ENCODE results near the gene ZNF609. TPM values are rescaled to one million over a fixed set of nuclear protein-coding genes. Genes with fewer than 3 reads are reported as not detected.

The ZNF609 gene
- polyA plus RNA-seq, 1 donor from 2014 or later = 11.8 TPM

GRCh38 chr15:64651601-64652191 lies 191.3 kb downstream of the ZNF609 start:
- Histone ChIP-seq H3K27ac (ENCODE audit: low read length) (no peak overlapping the region), H3K9me3 (ENCODE audit: low read length) (no peaks in the 10 kb centered on the region), H2AFZ (ENCODE audit: low read depth, low read length) (no peak overlapping the region), H3K36me3 (ENCODE audit: insufficient read depth, low read length) (no peaks in the 10 kb centered on the region), H3K4me3 (ENCODE audit: low read length) (no peak overlapping the region), H3K9me2 (ENCODE audit: insufficient read depth, low read length) (no peaks in the 10 kb centered on the region), H3F3A (ENCODE audit: insufficient read depth, low read length, poor library complexity, severe bottlenecking) (no peaks in the 10 kb centered on the region), H3K9ac (ENCODE audit: low read length) (peak overlapping the region; percentile 1), H3K27me3 (ENCODE audit: insufficient read depth, low read depth, low read length) (no peaks in the 10 kb centered on the region), H3K79me2 (replicated peaks; ENCODE audit: insufficient read depth, low read length) (peaks cover 17% of the 10 kb centered on the region), H4K20me1 (ENCODE audit: insufficient read depth) (no peaks in the 10 kb centered on the region), H3K4me2 (ENCODE audit: low read length) (no peak overlapping the region)
- TF ChIP-seq EP300 (conservative IDR thresholded peaks at IDR 0.05; ENCODE audit: poor library complexity, severe bottlenecking) (peak; percentile 68), MXI1 (conservative IDR thresholded peaks at IDR 0.05; ENCODE audit: poor library complexity, severe bottlenecking) (no peak), EZH2 (IDR thresholded peaks at IDR 0.05; ENCODE audit: borderline replicate concordance, insufficient read depth, low read length, poor library complexity, severe bottlenecking) (no peak), RAD21 (conservative IDR thresholded peaks at IDR 0.05) (no peak), SMC3 (conservative IDR thresholded peaks at IDR 0.05; ENCODE audit: poor library complexity) (peak; percentile 15), REST (IDR thresholded peaks at IDR 0.05; ENCODE audit: borderline replicate concordance) (no peak), POLR2AphosphoS5 (IDR thresholded peaks at IDR 0.05) (peak; percentile 80), CTCF (IDR thresholded peaks at IDR 0.05; ENCODE audit: poor library complexity, severe bottlenecking) (no peak), TAF1 (IDR thresholded peaks at IDR 0.05; ENCODE audit: low read depth) (no peak)

GRCh38 chr15:64653757-64654156 lies 193.4 kb downstream of the ZNF609 start:
- H3F3A ChIP-seq (ENCODE audit: insufficient read depth, low read length, poor library complexity, severe bottlenecking) = no peaks in the 10 kb centered on the region
- no peak overlapping the region for H3K9ac ChIP-seq (ENCODE audit: low read length)
- H3K4me3 ChIP-seq (ENCODE audit: low read length) = no peak overlapping the region
- peaks cover 13% of the 10 kb centered on the region for H3K79me2 ChIP-seq (replicated peaks; ENCODE audit: insufficient read depth, low read length)
- no peaks in the 10 kb centered on the region for H3K9me2 ChIP-seq (ENCODE audit: insufficient read depth, low read length)
- H3K9me3 ChIP-seq (ENCODE audit: low read length) = no peaks in the 10 kb centered on the region
- no peaks in the 10 kb centered on the region for H3K36me3 ChIP-seq (ENCODE audit: insufficient read depth, low read length)
- H2AFZ ChIP-seq (ENCODE audit: low read depth, low read length) = no peak overlapping the region
- peak; percentile 80 for TF ChIP-seq RAD21 (conservative IDR thresholded peaks at IDR 0.05)
- TF ChIP-seq CTCF (IDR thresholded peaks at IDR 0.05; ENCODE audit: poor library complexity, severe bottlenecking) = peak; percentile 72
- TF ChIP-seq SMC3 (conservative IDR thresholded peaks at IDR 0.05; ENCODE audit: poor library complexity) = peak; percentile 78
- no peak for TF ChIP-seq EZH2 (IDR thresholded peaks at IDR 0.05; ENCODE audit: borderline replicate concordance, insufficient read depth, low read length, poor library complexity, severe bottlenecking)
- TF ChIP-seq POLR2AphosphoS5 (IDR thresholded peaks at IDR 0.05) = no peak
- no peak for TF ChIP-seq TAF1 (IDR thresholded peaks at IDR 0.05; ENCODE audit: low read depth)
- no peak for TF ChIP-seq EP300 (conservative IDR thresholded peaks at IDR 0.05; ENCODE audit: poor library complexity, severe bottlenecking)
- no peak for TF ChIP-seq REST (IDR thresholded peaks at IDR 0.05; ENCODE audit: borderline replicate concordance)
- no peak for TF ChIP-seq MXI1 (conservative IDR thresholded peaks at IDR 0.05; ENCODE audit: poor library complexity, severe bottlenecking)
- H3K27ac ChIP-seq (ENCODE audit: low read length) = no peak overlapping the region
- no peak overlapping the region for H3K4me2 ChIP-seq (ENCODE audit: low read length)
- no peaks in the 10 kb centered on the region for H4K20me1 ChIP-seq (ENCODE audit: insufficient read depth)
- no peaks in the 10 kb centered on the region for H3K27me3 ChIP-seq (ENCODE audit: insufficient read depth, low read depth, low read length)

All from neural cell (in vitro differentiated cells).